ENCODE measurements around the gene SEZ6L2.

DNA sequence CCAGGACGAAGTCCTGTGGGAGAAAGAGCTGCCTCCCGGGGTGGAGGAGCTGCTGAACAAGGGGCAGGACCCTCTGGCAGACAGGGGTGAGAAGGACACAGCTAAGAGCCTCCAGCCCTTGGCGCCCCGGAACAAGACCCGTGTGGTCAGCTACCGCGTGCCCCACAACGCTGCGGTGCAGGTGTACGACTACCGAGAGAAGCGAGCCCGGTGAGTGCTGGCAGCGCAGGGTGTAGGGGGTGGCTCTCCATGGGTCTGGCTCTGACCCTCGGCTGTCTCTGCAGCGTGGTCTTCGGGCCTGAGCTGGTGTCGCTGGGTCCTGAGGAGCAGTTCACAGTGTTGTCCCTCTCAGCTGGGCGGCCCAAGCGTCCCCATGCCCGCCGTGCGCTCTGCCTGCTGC is 57.7 kb downstream of the SEZ6L2 start:
- TF ChIP-seq, protein P1, sequence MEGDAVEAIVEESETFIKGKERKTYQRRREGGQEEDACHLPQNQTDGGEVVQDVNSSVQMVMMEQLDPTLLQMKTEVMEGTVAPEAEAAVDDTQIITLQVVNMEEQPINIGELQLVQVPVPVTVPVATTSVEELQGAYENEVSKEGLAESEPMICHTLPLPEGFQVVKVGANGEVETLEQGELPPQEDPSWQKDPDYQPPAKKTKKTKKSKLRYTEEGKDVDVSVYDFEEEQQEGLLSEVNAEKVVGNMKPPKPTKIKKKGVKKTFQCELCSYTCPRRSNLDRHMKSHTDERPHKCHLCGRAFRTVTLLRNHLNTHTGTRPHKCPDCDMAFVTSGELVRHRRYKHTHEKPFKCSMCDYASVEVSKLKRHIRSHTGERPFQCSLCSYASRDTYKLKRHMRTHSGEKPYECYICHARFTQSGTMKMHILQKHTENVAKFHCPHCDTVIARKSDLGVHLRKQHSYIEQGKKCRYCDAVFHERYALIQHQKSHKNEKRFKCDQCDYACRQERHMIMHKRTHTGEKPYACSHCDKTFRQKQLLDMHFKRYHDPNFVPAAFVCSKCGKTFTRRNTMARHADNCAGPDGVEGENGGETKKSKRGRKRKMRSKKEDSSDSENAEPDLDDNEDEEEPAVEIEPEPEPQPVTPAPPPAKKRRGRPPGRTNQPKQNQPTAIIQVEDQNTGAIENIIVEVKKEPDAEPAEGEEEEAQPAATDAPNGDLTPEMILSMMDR (IDR thresholded peaks at IDR 0.05; ENCODE audit: low read depth, low read length), result no peak
- no peak for TF ChIP-seq EZH2phosphoT487 (IDR thresholded peaks at IDR 0.05; ENCODE audit: low read depth)
